Breast epithelium (tissue), 4 donors: ENCODE data around the gene LZIC. TPM values are rescaled to one million over a fixed set of nuclear protein-coding genes. Genes with fewer than 3 reads are reported as not detected.
A peak's percentile ranks its signal among the peaks of the same experiment; 100 is the strongest.

Experiments
- DNase-seq, 2 donors: peaks; one replicate each; pipeline ENCODE4 v3.0.0-alpha.2; 2019; ENCODE audit warnings: low spot score in 2 of 2
- H3K27ac ChIP-seq, 2 donors: fragments of 200-600 bp; sonication (generic) in 1 of 2; one replicate each; pipeline ENCODE4 v1.5.1; 2016 to 2019; ENCODE audit warnings: mild to moderate bottlenecking in 1 of 2
- H3K27me3 ChIP-seq, 2 donors: fragments of 200-600 bp; sonication (generic) in 1 of 2; one replicate each; pipeline versions ENCODE4 v1.5.1 to v1.6.0; 2017 to 2019; ENCODE audit warnings: control low read depth in 1 of 2, mild to moderate bottlenecking in 1 of 2
- H3K36me3 ChIP-seq: fragments of 200-600 bp; one replicate; pipeline ENCODE4 v1.5.1; 2019
- H3K4me1 ChIP-seq, 2 donors: fragments of 200-600 bp; sonication (generic); one replicate each; pipeline ENCODE4 v1.5.1; 2016 to 2019; ENCODE audit warnings: control low read depth in 1 of 2
- H3K4me3 ChIP-seq, 3 donors: fragments of 200-600 bp; sonication (generic); 1 replicate in 2 of 3; 2 replicates in 1 of 3; pipeline ENCODE4 v1.5.1; 2016 to 2019; ENCODE audit warnings: mild to moderate bottlenecking in 3 of 3, moderate library complexity in 2 of 3
- H3K9me3 ChIP-seq, 2 donors: fragments of 200-600 bp; sonication (generic) in 1 of 2; one replicate each; pipeline ENCODE4 v1.5.1; 2016 to 2019; ENCODE audit warnings: control low read depth in 1 of 2
- POLR2A ChIP-seq: fragments of 450-650 bp; IDR thresholded peaks from one replicate; pipeline ENCODE4 v1.6.1; 2016; ENCODE audit warnings: antibody characterized with exemption, mild to moderate bottlenecking, moderate library complexity
- POLR2AphosphoS5 ChIP-seq, 3 donors: sonication (generic); formaldehyde crosslinking; IDR thresholded peaks; one replicate each; pipeline ENCODE4 v1.6.1; 2017; ENCODE audit warnings: antibody characterized with exemption in 3 of 3
- intact Hi-C: fragments of 100-400 bp; cut with DNase I; formaldehyde crosslinking; loops from one replicate; pipeline ENCODE4 v1.15.1; 2023; ENCODE audit warnings: low total_unique reads
- total RNA-seq, 3 donors: library from RNA; depleted of rRNA; stranded (reverse); fragments of >200 nt; gene quantifications; one replicate each; pipeline ENCODE4 v1.1.0, GENCODE V29; 2016
- TF ChIP-seq, protein P1 (sequence below), 3 donors: fragments of 450-650 bp; IDR thresholded peaks; one replicate each; pipeline ENCODE4 v1.5.1; 2016 to 2017; ENCODE audit warnings: antibody characterized with exemption in 3 of 3, mild to moderate bottlenecking in 3 of 3, moderate library complexity in 3 of 3

The LZIC gene
- total RNA-seq, 3 donors from 2014 or later = 22.3 to 29.3 (median 23.7) TPM

DNA sequence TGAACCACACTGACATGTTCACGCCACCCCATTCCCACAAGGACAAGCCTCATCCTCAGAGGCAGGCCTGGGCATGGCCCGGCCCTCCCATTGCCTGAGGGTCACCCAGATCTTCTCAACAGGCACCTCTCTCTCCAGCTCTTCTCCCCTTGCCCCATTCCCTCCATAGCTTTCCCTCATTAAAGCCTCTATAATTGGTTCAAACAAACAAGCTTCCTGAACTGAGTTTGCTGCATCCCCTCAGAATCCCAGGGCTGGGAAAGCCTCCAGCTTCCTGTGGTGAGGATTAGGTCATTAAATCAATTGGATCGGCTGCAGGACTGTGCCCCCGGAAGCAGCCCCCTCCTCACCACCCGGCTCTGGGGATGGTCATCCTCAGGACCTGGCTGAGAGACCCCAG lies 52.0 kb downstream of the LZIC start:
- Histone ChIP-seq H3K4me1 (peaks cover 6 to 17% of the 10 kb centered on the region in 2 donors), H3K27me3 (no peaks in the 10 kb centered on the region), H3K4me3 (no peak overlapping the region), H3K36me3 (no peaks in the 10 kb centered on the region), H3K9me3 (no peaks in the 10 kb centered on the region), H3K27ac (peak overlapping the region; percentile 67 to 68)
- no peak for TF ChIP-seq POLR2A
- TF ChIP-seq, protein P1, sequence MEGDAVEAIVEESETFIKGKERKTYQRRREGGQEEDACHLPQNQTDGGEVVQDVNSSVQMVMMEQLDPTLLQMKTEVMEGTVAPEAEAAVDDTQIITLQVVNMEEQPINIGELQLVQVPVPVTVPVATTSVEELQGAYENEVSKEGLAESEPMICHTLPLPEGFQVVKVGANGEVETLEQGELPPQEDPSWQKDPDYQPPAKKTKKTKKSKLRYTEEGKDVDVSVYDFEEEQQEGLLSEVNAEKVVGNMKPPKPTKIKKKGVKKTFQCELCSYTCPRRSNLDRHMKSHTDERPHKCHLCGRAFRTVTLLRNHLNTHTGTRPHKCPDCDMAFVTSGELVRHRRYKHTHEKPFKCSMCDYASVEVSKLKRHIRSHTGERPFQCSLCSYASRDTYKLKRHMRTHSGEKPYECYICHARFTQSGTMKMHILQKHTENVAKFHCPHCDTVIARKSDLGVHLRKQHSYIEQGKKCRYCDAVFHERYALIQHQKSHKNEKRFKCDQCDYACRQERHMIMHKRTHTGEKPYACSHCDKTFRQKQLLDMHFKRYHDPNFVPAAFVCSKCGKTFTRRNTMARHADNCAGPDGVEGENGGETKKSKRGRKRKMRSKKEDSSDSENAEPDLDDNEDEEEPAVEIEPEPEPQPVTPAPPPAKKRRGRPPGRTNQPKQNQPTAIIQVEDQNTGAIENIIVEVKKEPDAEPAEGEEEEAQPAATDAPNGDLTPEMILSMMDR (IDR thresholded peaks at IDR 0.05) = no peak
- TF ChIP-seq POLR2AphosphoS5 (IDR thresholded peaks at IDR 0.05) = no peak
- intact Hi-C loops = loop anchor here (2.0 kb wide), 1 partner anchor 66 kb away; no protein-coding TSS in a partner anchor
- DNase-seq = peak in 1 of 2 donors; percentile 55

DNA sequence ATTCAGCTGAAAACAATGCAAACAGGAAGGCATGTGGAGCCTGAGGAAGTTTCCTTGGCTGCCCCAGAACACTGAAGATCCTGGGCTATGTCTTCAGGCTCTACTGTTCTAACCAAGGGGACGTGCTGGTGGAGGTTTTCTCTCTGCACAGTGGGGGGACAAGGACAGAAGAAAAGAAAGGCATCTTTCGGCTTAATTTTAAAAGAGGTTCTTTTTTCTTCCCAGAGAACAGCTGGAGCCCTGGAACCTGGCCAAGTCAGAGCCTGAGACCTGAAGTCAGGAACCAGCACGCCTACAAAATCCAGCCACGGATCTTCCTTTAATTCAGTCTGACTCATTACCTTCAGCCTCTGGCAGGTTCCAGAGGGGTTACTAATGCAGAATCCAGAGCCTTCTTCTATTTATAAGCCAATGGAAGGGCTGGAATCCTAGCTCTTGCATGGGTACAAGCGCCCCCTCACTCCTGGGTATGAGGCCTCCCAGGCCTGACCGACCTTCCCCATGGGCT lies 52.9 kb downstream of the LZIC start:
- Histone ChIP-seq H3K27ac (peak overlapping the region; percentile 67 to 68), H3K36me3 (no peaks in the 10 kb centered on the region), H3K4me1 (peaks cover 6 to 17% of the 10 kb centered on the region in 2 donors), H3K27me3 (no peaks in the 10 kb centered on the region), H3K9me3 (no peaks in the 10 kb centered on the region), H3K4me3 (no peak overlapping the region)
- peak in 1 of 2 donors; percentile 58 for DNase-seq
- intact Hi-C loops = loop anchor here (2.0 kb wide), 1 partner anchor 67 kb away; no protein-coding TSS in a partner anchor
- TF ChIP-seq POLR2A = no peak
- TF ChIP-seq, protein P1 (IDR thresholded peaks at IDR 0.05) = no peak
- TF ChIP-seq POLR2AphosphoS5 (IDR thresholded peaks at IDR 0.05) = no peak

DNA sequence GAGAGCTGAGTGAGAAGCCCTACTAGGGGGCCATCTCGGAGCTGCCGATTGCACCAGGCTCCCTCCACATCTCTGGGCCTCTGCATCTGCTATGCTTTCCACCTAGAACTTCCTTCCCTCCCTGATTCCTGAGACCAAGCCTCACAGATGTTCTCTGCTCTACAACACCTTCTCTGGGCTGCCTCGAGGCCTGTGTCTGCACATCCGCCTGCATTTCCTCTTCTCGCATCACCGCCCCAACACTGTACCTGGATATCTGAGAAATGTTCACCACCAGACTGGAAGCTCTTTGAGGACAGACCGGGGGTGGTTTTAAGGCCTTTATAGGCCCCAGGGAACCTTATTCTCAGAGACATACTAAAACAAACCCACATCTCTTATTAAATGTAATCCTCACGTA lies 53.8 kb downstream of the LZIC start:
- Histone ChIP-seq H3K9me3 (no peaks in the 10 kb centered on the region), H3K36me3 (no peaks in the 10 kb centered on the region), H3K4me3 (no peak overlapping the region), H3K27me3 (no peaks in the 10 kb centered on the region), H3K4me1 (peaks cover 6 to 17% of the 10 kb centered on the region in 2 donors), H3K27ac (peak overlapping the region; percentile 67 to 68)
- intact Hi-C loops = no loop called here
- TF ChIP-seq POLR2A (no peak), POLR2AphosphoS5 (IDR thresholded peaks at IDR 0.05) (no peak)
- TF ChIP-seq, protein P1 (IDR thresholded peaks at IDR 0.05) = no peak
- no peak for DNase-seq

DNA sequence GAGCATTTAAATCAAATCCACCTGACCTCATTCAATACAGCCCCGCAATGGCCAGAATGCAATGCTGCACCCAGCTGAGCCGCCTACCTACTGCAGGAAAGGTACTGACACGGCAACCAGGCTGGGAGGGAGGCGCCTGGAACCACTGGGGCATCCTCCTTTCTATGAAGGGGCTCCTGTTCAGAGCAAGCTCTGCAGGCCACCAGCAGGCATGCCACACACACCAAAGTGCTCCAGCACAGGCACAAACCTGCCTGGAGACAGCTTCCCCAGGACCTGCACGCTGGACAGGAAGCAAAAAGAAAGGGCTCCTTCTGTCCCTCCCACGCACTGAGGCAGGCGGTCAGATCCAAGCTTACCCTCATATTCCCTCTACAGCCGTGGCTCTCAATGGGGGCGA lies 54.3 kb downstream of the LZIC start:
- Histone ChIP-seq H3K36me3 (no peaks in the 10 kb centered on the region), H3K9me3 (no peaks in the 10 kb centered on the region), H3K4me3 (no peak overlapping the region), H3K27ac (peak overlapping the region; percentile 67 to 68), H3K27me3 (no peaks in the 10 kb centered on the region), H3K4me1 (peaks cover 6 to 17% of the 10 kb centered on the region in 2 donors)
- DNase-seq = peak in 1 of 2 donors; percentile 43
- intact Hi-C loops = no loop called here
- TF ChIP-seq POLR2A = no peak
- TF ChIP-seq POLR2AphosphoS5 (IDR thresholded peaks at IDR 0.05) = no peak
- TF ChIP-seq, protein P1 (IDR thresholded peaks at IDR 0.05) = no peak

DNA sequence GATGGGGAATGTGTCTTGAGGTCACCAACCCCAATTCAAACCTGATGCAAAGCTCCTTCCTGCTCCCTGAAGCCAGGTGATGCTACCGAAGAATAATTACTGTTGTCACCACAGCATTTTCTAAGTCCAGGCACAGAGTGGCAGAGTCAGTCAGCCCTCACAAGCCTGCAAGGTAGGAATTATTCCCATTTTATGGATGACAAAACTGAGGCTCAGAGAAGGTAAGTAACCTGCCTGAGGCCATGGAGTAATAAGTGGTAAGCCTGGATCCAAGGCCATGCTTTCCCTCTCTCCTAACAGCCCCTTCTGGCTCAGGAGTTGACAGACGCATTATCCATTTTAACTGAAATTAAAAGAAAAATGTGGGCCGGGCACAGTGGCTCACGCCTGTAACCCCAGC lies 56.1 kb downstream of the LZIC start:
- Histone ChIP-seq H3K36me3 (no peaks in the 10 kb centered on the region), H3K27me3 (no peaks in the 10 kb centered on the region), H3K27ac (no peak overlapping the region), H3K4me3 (no peak overlapping the region), H3K4me1 (peaks cover 6 to 8% of the 10 kb centered on the region in 2 donors), H3K9me3 (no peaks in the 10 kb centered on the region)
- no peak for DNase-seq
- intact Hi-C loops = no loop called here
- no peak for TF ChIP-seq POLR2A
- TF ChIP-seq, protein P1 (IDR thresholded peaks at IDR 0.05) = no peak
